Measurements from ENCODE around the gene RHO. TPM values are rescaled to one million over a fixed set of nuclear protein-coding genes. Genes with fewer than 3 reads are reported as not detected.
A peak's percentile ranks its signal among the peaks of the same experiment; 100 is the strongest.
"Not testable (repeated sequence)": the region's sequence is repeated elsewhere in the genome, so short reads cannot be mapped to it uniquely, and the experiment has no call there.

RHO gene
- total and polyA plus RNA-seq, 5 donors = not detected

DNA sequence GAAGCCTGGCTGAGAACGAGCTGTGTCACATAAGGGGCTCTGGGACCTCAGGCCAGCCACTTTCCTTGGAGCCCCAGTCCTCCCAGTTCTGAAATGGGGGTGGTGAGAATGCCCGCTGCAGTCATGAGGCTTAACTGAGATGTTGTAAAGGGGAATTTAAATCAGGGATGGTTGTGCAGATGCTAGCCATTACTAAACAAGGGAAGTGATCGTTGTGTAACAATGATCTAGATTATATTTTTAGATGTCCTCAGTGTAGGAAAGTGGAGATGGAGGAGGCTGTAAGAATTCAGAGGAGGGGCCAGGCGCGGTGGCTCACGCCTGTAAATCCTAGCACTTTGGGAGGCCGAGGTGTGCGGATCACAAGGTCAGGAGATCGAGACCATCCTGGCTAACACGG, 39.2 kb upstream of the RHO start:
- ATAC-seq; H3K27me3 ChIP-seq (ENCODE audit: control insufficient read depth, insufficient read depth); DNase-seq; H3K4me1 ChIP-seq (ENCODE audit: control insufficient read depth, insufficient read depth, low read length); H3K9me3 ChIP-seq (ENCODE audit: control insufficient read depth, low read length); H3K27ac ChIP-seq (ENCODE audit: low read length); H3K4me3 ChIP-seq (ENCODE audit: low read length): not testable (repeated sequence)
- WGBS = 89% methylated on average over 10 of the region's 10 CpGs
- intact Hi-C loops (cut with DNase I) = loop anchor here in 3 of 4 donors (5.0 to 10.0 kb wide), 2 partner anchors 336 to 338 kb away; no protein-coding TSS in a partner anchor

DNA sequence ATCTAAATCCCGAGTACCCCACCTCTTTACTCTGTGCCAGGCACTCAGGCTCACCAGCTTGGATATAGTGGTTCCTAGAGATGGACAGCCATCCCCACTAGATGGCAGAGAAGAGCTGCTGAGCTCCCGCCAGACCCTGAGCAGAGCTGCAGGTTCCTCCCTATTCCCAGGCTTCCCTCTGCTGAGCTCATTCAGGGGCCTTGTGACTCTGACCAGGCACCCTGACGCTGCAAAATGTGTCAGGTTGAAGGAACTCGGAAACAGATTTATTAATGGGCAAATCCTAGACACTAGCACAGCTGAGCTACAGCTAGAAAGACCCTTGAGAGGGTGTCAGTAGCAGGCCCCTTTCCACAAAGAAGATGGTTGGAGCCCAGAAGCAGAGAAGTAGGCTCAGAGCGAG, 38.2 kb upstream of the RHO start:
- 16% methylated on average over 5 of the region's 5 CpGs for WGBS
- Histone ChIP-seq H3K27ac (ENCODE audit: low read length) (peak overlapping the region; percentile 84), H3K4me1 (ENCODE audit: control insufficient read depth, insufficient read depth, low read length) (peaks cover 9% of the 10 kb centered on the region), H3K27me3 (ENCODE audit: control insufficient read depth, insufficient read depth) (no peaks in the 10 kb centered on the region), H3K4me3 (ENCODE audit: low read length) (no peak overlapping the region), H3K9me3 (ENCODE audit: control insufficient read depth, low read length) (no peaks in the 10 kb centered on the region)
- ATAC-seq = peak; percentile 88 to 91
- DNase-seq = peak; percentile 84 to 92 (median 92)
- intact Hi-C loops (cut with DNase I) = loop anchor here (5.0 to 10.0 kb wide), 6 partner anchors 65 to 337 kb away; partner anchors contain the start of gene PLXND1 (in 2 of the 4)

- H3K27ac ChIP-seq (ENCODE audit: low read length); H3K27me3 ChIP-seq (ENCODE audit: control insufficient read depth, insufficient read depth); H3K9me3 ChIP-seq (ENCODE audit: control insufficient read depth, low read length); H3K4me3 ChIP-seq (ENCODE audit: low read length); DNase-seq; H3K4me1 ChIP-seq (ENCODE audit: control insufficient read depth, insufficient read depth, low read length); ATAC-seq: not testable (repeated sequence)
- 79% methylated on average over 4 of the region's 4 CpGs for WGBS
- intact Hi-C loops (cut with DNase I) = loop anchor here (5.0 to 10.0 kb wide), 6 partner anchors 64 to 336 kb away; partner anchors contain the start of gene PLXND1 (in 2 of the 4)
Observed at GRCh38 chr3:129491077-129491476, 37.4 kb upstream of the RHO start.

GRCh38 chr3:129491794-129492193, 36.6 kb upstream of the RHO start:
- WGBS = 95% methylated on average over 9 of the region's 9 CpGs
- H3K9me3 ChIP-seq (ENCODE audit: control insufficient read depth, low read length) = no peaks in the 10 kb centered on the region
- DNase-seq (no peak), ATAC-seq (no peak)
- peaks cover 6% of the 10 kb centered on the region for H3K4me1 ChIP-seq (ENCODE audit: control insufficient read depth, insufficient read depth, low read length)
- no peak overlapping the region for H3K27ac ChIP-seq (ENCODE audit: low read length)
- H3K4me3 ChIP-seq (ENCODE audit: low read length) = no peak overlapping the region
- intact Hi-C loops (cut with DNase I) = loop anchor here (5.0 to 10.0 kb wide), 6 partner anchors 63 to 336 kb away; partner anchors contain the start of gene PLXND1 (in 2 of the 4)
- no peaks in the 10 kb centered on the region for H3K27me3 ChIP-seq (ENCODE audit: control insufficient read depth, insufficient read depth)

GRCh38 chr3:129492691-129493090, 35.7 kb upstream of the RHO start:
- intact Hi-C loops (cut with DNase I) = loop anchor here (5.0 to 10.0 kb wide), 6 partner anchors 62 to 335 kb away; partner anchors contain the start of gene PLXND1 (in 2 of the 4)
- no peak overlapping the region for H3K4me3 ChIP-seq (ENCODE audit: low read length)
- H3K27me3 ChIP-seq (ENCODE audit: control insufficient read depth, insufficient read depth) = no peaks in the 10 kb centered on the region
- H3K27ac ChIP-seq (ENCODE audit: low read length) = no peak overlapping the region
- DNase-seq (no peak), ATAC-seq (no peak)
- 97% methylated on average over 4 of the region's 4 CpGs for WGBS
- H3K4me1 ChIP-seq (ENCODE audit: control insufficient read depth, insufficient read depth, low read length) = peaks cover 3% of the 10 kb centered on the region
- no peaks in the 10 kb centered on the region for H3K9me3 ChIP-seq (ENCODE audit: control insufficient read depth, low read length)

DNA sequence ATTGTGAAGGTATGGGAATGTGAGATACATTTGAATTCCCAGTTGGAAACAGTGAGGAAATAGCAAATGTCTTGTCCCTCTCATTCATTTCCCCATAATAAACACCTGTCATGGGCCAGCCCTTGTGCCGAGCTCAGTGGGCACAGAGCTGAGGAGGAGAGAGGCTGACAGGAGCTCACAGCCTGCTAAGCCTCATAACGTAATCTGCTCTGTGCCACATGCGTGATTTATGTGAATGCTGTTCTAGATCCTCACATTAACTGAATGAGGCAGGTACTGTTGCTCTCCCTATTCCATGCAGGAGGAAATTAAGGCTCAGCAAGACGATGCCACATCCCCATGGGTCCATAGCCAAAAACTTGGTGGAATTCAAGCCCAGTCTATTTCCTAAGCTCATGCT, 35.2 kb upstream of the RHO start:
- Histone ChIP-seq H3K27me3 (ENCODE audit: control insufficient read depth, insufficient read depth) (no peaks in the 10 kb centered on the region), H3K4me1 (ENCODE audit: control insufficient read depth, insufficient read depth, low read length) (peaks cover 3% of the 10 kb centered on the region), H3K27ac (ENCODE audit: low read length) (no peak overlapping the region), H3K4me3 (ENCODE audit: low read length) (no peak overlapping the region), H3K9me3 (ENCODE audit: control insufficient read depth, low read length) (no peaks in the 10 kb centered on the region)
- ATAC-seq (no peak), DNase-seq (no peak)
- intact Hi-C loops (cut with DNase I) = loop anchor here (5.0 to 10.0 kb wide), 6 partner anchors 62 to 334 kb away; partner anchors contain the start of gene PLXND1 (in 2 of the 4)
- 92% methylated on average over 4 of the region's 4 CpGs for WGBS

DNA sequence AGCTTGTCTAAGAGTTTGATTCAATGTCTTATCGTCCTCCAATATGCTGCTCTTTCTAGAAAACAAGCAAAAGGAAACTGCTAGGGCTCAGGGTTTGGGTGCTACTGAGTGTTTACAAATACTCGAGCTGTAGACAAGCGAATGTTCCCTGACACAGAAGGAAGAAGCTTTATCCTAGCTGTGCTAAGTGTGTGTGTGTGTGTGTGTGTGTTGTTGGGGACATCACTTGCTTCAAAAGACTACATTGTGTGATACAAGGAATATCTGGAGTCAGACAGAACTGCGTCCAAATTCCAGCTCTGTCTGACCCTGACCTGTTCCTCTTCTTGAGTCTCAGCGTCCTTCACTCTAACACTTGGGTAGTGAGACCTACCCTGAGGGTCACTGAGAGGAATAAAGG, 33.9 kb upstream of the RHO start:
- H3K27ac ChIP-seq (ENCODE audit: low read length) = peak overlapping the region; percentile 75
- not testable (repeated sequence) for H3K9me3 ChIP-seq (ENCODE audit: control insufficient read depth, low read length); ATAC-seq; H3K27me3 ChIP-seq (ENCODE audit: control insufficient read depth, insufficient read depth); H3K4me3 ChIP-seq (ENCODE audit: low read length); H3K4me1 ChIP-seq (ENCODE audit: control insufficient read depth, insufficient read depth, low read length); DNase-seq
- 46% methylated on average over 5 of the region's 5 CpGs for WGBS
- intact Hi-C loops (cut with DNase I) = loop anchor here (5.0 to 10.0 kb wide), 6 partner anchors 60 to 333 kb away; partner anchors contain the start of gene PLXND1 (in 2 of the 4)

DNA sequence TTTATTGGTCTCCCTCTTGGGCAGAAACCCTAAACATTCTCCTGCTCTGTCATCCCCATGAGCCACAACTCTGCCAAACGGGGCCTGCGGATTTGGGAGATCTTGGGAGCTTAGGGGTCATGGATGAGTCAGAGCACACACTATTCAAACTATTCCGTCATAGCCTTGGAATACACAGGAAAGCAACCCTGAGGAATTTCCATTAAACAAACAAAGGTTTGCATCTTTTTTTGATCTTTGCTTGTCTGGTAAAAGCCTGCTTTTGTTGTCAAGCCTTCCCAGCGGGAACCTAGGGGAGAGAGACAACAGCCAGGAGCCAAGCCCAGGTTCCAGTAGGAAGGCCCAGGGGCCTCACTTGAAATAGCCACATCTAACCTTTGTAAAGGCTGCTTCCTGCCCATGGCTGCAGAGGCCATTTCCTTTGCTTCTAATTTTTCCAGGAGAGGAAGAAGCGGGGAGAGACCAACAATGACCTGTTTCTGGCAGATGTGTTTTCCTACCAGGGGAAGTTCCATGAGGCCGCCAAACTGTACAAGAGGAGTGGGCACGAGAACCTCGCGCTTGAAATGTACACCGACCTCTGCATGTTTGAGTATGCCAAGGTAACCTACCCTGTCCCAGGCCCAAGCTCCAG, 33.3 kb upstream of the RHO start:
- H3K9me3 ChIP-seq (ENCODE audit: control insufficient read depth, low read length); H3K4me1 ChIP-seq (ENCODE audit: control insufficient read depth, insufficient read depth, low read length); DNase-seq; H3K27me3 ChIP-seq (ENCODE audit: control insufficient read depth, insufficient read depth); H3K4me3 ChIP-seq (ENCODE audit: low read length): not testable (repeated sequence)
- ATAC-seq = peak in 1 of 2 donors; percentile 71
- intact Hi-C loops (cut with DNase I) = loop anchor here in 2 of 4 donors (10.0 kb wide), 3 partner anchors 60 to 130 kb away; partner anchors contain the start of gene PLXND1 (in 1 of the 2)
- H3K27ac ChIP-seq (ENCODE audit: low read length) = peak overlapping the region; percentile 82
- 62% methylated on average over 10 of the region's 10 CpGs for WGBS

GRCh38 chr3:129497876-129498275, 30.6 kb upstream of the RHO start:
- intact Hi-C loops (cut with DNase I) = loop anchor here in 2 of 4 donors (10.0 kb wide), 3 partner anchors 57 to 127 kb away; partner anchors contain the start of gene PLXND1 (in 1 of the 2)
- Histone ChIP-seq H3K27ac (ENCODE audit: low read length) (peak overlapping the region; percentile 9), H3K4me1 (ENCODE audit: control insufficient read depth, insufficient read depth, low read length) (peaks cover 23% of the 10 kb centered on the region)
- not testable (repeated sequence) for H3K4me3 ChIP-seq (ENCODE audit: low read length); DNase-seq; H3K27me3 ChIP-seq (ENCODE audit: control insufficient read depth, insufficient read depth); H3K9me3 ChIP-seq (ENCODE audit: control insufficient read depth, low read length)
- WGBS = 58% methylated on average over 2 of the region's 2 CpGs
- ATAC-seq = peak in 1 of 2 donors; percentile 27

GRCh38 chr3:129498603-129499488, 29.6 kb upstream of the RHO start:
- whole genome bisulfite sequencing = 65% methylated on average over 8 of the region's 8 CpGs
- ATAC-seq; H3K9me3 ChIP-seq (ENCODE audit: control insufficient read depth, low read length); H3K4me3 ChIP-seq (ENCODE audit: low read length); H3K27me3 ChIP-seq (ENCODE audit: control insufficient read depth, insufficient read depth): not testable (repeated sequence)
- DNase-seq = peak in 1 of 3 donors; percentile 17
- intact Hi-C loops (cut with DNase I) = loop anchor here in 2 of 4 donors (10.0 kb wide), 3 partner anchors 56 to 126 kb away; partner anchors contain the start of gene PLXND1 (in 1 of the 2)
- peaks cover 23% of the 10 kb centered on the region for H3K4me1 ChIP-seq (ENCODE audit: control insufficient read depth, insufficient read depth, low read length)
- H3K27ac ChIP-seq (ENCODE audit: low read length) = peak overlapping the region; percentile 67
